Breast epithelium (tissue), 4 donors: ENCODE measurements around the gene PHC2. TPM values are rescaled to one million over a fixed set of nuclear protein-coding genes. Genes with fewer than 3 reads are reported as not detected.

Source experiments
- DNase-seq, 2 donors: peaks; one replicate each; pipeline ENCODE4 v3.0.0-alpha.2; 2019; ENCODE audit warnings: low spot score in 2 of 2
- H3K27ac ChIP-seq, 2 donors: fragments of 200-600 bp; sonication (generic) in 1 of 2; one replicate each; pipeline ENCODE4 v1.5.1; 2016 to 2019; ENCODE audit warnings: mild to moderate bottlenecking in 1 of 2
- H3K27me3 ChIP-seq, 2 donors: fragments of 200-600 bp; sonication (generic) in 1 of 2; one replicate each; pipeline versions ENCODE4 v1.5.1 to v1.6.0; 2017 to 2019; ENCODE audit warnings: control low read depth in 1 of 2, mild to moderate bottlenecking in 1 of 2
- H3K36me3 ChIP-seq: fragments of 200-600 bp; one replicate; pipeline ENCODE4 v1.5.1; 2019
- H3K4me1 ChIP-seq, 2 donors: fragments of 200-600 bp; sonication (generic); one replicate each; pipeline ENCODE4 v1.5.1; 2016 to 2019; ENCODE audit warnings: control low read depth in 1 of 2
- H3K4me3 ChIP-seq, 3 donors: fragments of 200-600 bp; sonication (generic); 1 replicate in 2 of 3; 2 replicates in 1 of 3; pipeline ENCODE4 v1.5.1; 2016 to 2019; ENCODE audit warnings: mild to moderate bottlenecking in 3 of 3, moderate library complexity in 2 of 3
- H3K9me3 ChIP-seq, 2 donors: fragments of 200-600 bp; sonication (generic) in 1 of 2; one replicate each; pipeline ENCODE4 v1.5.1; 2016 to 2019; ENCODE audit warnings: control low read depth in 1 of 2
- CTCF ChIP-seq, 3 donors: fragments of 450-650 bp; IDR thresholded peaks; one replicate each; pipeline ENCODE4 v1.5.1; 2016 to 2017; ENCODE audit warnings: antibody characterized with exemption in 3 of 3, mild to moderate bottlenecking in 3 of 3, moderate library complexity in 3 of 3
- POLR2A ChIP-seq: fragments of 450-650 bp; IDR thresholded peaks from one replicate; pipeline ENCODE4 v1.6.1; 2016; ENCODE audit warnings: antibody characterized with exemption, mild to moderate bottlenecking, moderate library complexity
- POLR2AphosphoS5 ChIP-seq, 3 donors: sonication (generic); formaldehyde crosslinking; IDR thresholded peaks; one replicate each; pipeline ENCODE4 v1.6.1; 2017; ENCODE audit warnings: antibody characterized with exemption in 3 of 3
- intact Hi-C: fragments of 100-400 bp; cut with DNase I; formaldehyde crosslinking; loops from one replicate; pipeline ENCODE4 v1.15.1; 2023; ENCODE audit warnings: low total_unique reads
- total RNA-seq, 3 donors: library from RNA; depleted of rRNA; stranded (reverse); fragments of >200 nt; gene quantifications; one replicate each; pipeline ENCODE4 v1.1.0, GENCODE V29; 2016

Gene PHC2
- total RNA-seq, 3 donors from 2014 or later: 103 to 214 (median 134) TPM

- Histone ChIP-seq H3K4me1 (peaks cover 0 to 4% of the 10 kb centered on the region in 2 donors), H3K9me3 (no peaks in the 10 kb centered on the region), H3K36me3 (no peaks in the 10 kb centered on the region), H3K4me3 (no peak overlapping the region), H3K27ac (no peak overlapping the region), H3K27me3 (no peaks in the 10 kb centered on the region)
- TF ChIP-seq CTCF (IDR thresholded peaks at IDR 0.05): no peak
- intact Hi-C loops: no loop called here
- no peak for DNase-seq
Observed at GRCh38 chr1:33354707-33355316, 76.1 kb downstream of the PHC2 start.

GRCh38 chr1:33353531-33353930 is 77.4 kb downstream of the PHC2 start:
- Histone ChIP-seq H3K4me3 (no peak overlapping the region), H3K4me1 (no peaks in the 10 kb centered on the region), H3K27me3 (no peaks in the 10 kb centered on the region), H3K36me3 (no peaks in the 10 kb centered on the region), H3K27ac (no peak overlapping the region), H3K9me3 (no peaks in the 10 kb centered on the region)
- no peak for DNase-seq
- TF ChIP-seq POLR2AphosphoS5 (IDR thresholded peaks at IDR 0.05) (no peak), POLR2A (no peak), CTCF (IDR thresholded peaks at IDR 0.05) (no peak)
- intact Hi-C loops: no loop called here

DNA sequence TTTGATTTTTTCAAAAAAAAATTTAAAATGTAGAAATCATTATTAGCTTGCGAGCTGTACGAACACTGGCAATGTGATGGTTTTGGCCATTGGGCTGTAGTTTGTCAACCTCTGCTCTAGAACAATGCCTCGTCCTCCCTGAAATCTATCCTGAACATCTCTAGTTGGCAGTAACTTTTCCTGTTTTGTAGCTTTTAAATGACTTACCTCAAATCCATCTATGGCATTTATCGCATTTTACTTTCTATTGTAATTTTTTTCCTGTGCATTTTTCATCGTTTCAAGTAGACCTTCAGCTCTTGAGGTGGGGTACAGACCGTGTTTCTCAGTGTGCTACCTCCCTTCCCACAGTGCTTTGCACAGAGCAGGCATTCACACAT is 79.6 kb downstream of the PHC2 start:
- H3K4me3 ChIP-seq: no peak overlapping the region
- intact Hi-C loops: no loop called here
- TF ChIP-seq POLR2A (no peak), POLR2AphosphoS5 (IDR thresholded peaks at IDR 0.05) (no peak), CTCF (IDR thresholded peaks at IDR 0.05) (no peak)
- peaks cover 0 to 1% of the 10 kb centered on the region in 2 donors for H3K4me1 ChIP-seq
- H3K27ac ChIP-seq: no peak overlapping the region
- no peaks in the 10 kb centered on the region for H3K36me3 ChIP-seq
- H3K27me3 ChIP-seq: no peaks in the 10 kb centered on the region
- H3K9me3 ChIP-seq: no peaks in the 10 kb centered on the region
- no peak for DNase-seq

DNA sequence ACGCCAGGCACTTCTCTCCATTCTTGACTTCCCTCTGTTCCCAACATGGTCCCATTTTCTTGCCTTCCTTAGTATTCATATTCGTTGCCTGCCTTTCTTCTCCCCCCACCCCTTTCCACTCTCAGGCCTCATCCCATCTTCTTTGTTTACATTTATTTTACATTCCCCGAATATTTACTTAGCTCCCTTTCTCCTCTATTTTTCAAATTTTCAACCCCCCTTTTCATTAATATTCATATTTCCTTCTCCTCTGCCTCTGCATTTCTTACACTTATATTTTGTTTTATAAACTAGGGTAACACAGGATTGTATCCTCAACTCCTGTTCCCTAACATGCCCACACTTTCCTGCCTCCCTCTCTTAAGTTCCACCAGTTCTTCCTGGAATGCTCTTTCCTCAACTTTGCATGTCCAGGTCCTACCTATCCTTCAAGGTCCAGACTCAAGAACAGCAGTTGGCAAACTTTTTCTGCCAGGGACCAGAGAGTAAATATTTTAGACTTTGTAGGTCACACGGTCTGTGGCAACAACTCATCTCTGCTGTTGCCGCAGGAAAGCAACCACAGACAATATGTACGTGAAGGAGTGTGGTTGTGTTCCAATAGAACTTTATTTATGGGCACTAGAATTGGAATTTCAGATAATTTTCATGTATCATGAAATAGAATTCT is 80.1 kb downstream of the PHC2 start:
- DNase-seq: no peak
- Histone ChIP-seq H3K4me3 (peak overlapping the region; percentile 46 to 100 (median 94)), H3K27ac (peak overlapping the region; percentile 91 to 100), H3K4me1 (peaks cover 0 to 7% of the 10 kb centered on the region in 2 donors), H3K27me3 (no peaks in the 10 kb centered on the region), H3K36me3 (no peaks in the 10 kb centered on the region), H3K9me3 (no peaks in the 10 kb centered on the region)
- no peak for TF ChIP-seq POLR2A
- no peak for TF ChIP-seq POLR2AphosphoS5 (IDR thresholded peaks at IDR 0.05)
- TF ChIP-seq CTCF (IDR thresholded peaks at IDR 0.05): no peak
- intact Hi-C loops: no loop called here

GRCh38 chr1:33349778-33350610 is 80.9 kb downstream of the PHC2 start:
- peak; percentile 76 to 86 for DNase-seq
- TF ChIP-seq POLR2AphosphoS5 (IDR thresholded peaks at IDR 0.05) (peak; percentile 57 to 75 (median 69)), POLR2A (peak; percentile 56), CTCF (IDR thresholded peaks at IDR 0.05) (no peak)
- H3K4me1 ChIP-seq: peaks cover 0 to 10% of the 10 kb centered on the region in 2 donors
- intact Hi-C loops: no loop called here
- no peaks in the 10 kb centered on the region for H3K9me3 ChIP-seq
- no peaks in the 10 kb centered on the region for H3K36me3 ChIP-seq
- peak overlapping the region; percentile 98 to 100 for H3K27ac ChIP-seq
- H3K27me3 ChIP-seq: no peaks in the 10 kb centered on the region
- peak overlapping the region; percentile 94 to 100 (median 97) for H3K4me3 ChIP-seq
